Liver (tissue), 9 donors: ENCODE measurements around the gene CEMP1. TPM values are rescaled to one million over a fixed set of nuclear protein-coding genes. Genes with fewer than 3 reads are reported as not detected.

Source experiments
- DNase-seq: peaks from one replicate; pipeline ENCODE4 v3.0.0-alpha.2; 2017; ENCODE audit warnings: low spot score
- H3K27ac ChIP-seq, 2 donors: one replicate each; pipeline ENCODE4 v1.7.0; 2013; ENCODE audit warnings: inconsistent platforms in 2 of 2, low read length in 2 of 2, control low read depth in 1 of 2, low read depth in 1 of 2, mild to moderate bottlenecking in 1 of 2
- H3K27me3 ChIP-seq, 4 donors: one replicate each; pipeline versions ENCODE4 v1.6.1 to v1.7.0; 2013; ENCODE audit warnings: low read length in 3 of 4, inconsistent platforms in 1 of 4, mild to moderate bottlenecking in 1 of 4, moderate library complexity in 1 of 4; ENCODE audit not compliant: control insufficient read depth in 4 of 4, insufficient read depth in 4 of 4
- H3K36me3 ChIP-seq, 4 donors: one replicate each; pipeline versions ENCODE4 v1.6.1 to v1.7.0; 2013; ENCODE audit warnings: low read length in 3 of 4, mild to moderate bottlenecking in 3 of 4, low read depth in 1 of 4, moderate library complexity in 1 of 4; ENCODE audit not compliant: control insufficient read depth in 4 of 4, insufficient read depth in 3 of 4
- H3K4me1 ChIP-seq, 4 donors: one replicate each; pipeline versions ENCODE4 v1.6.1 to v1.7.0; 2013; ENCODE audit warnings: low read length in 3 of 4, mild to moderate bottlenecking in 3 of 4, moderate library complexity in 1 of 4; ENCODE audit not compliant: control insufficient read depth in 4 of 4, insufficient read depth in 4 of 4
- H3K4me3 ChIP-seq, 3 donors: one replicate each; pipeline versions ENCODE4 v1.6.1 to v1.7.0; 2013; ENCODE audit warnings: low read length in 3 of 3, control low read depth in 1 of 3, low read depth in 1 of 3, mild to moderate bottlenecking in 1 of 3
- H3K9ac ChIP-seq, 2 donors: one replicate each; pipeline ENCODE4 v1.7.0; 2013; ENCODE audit warnings: low read length in 2 of 2, mild to moderate bottlenecking in 2 of 2, moderate library complexity in 2 of 2, control low read depth in 1 of 2, low read depth in 1 of 2
- H3K9me3 ChIP-seq, 4 donors: one replicate each; pipeline versions ENCODE4 v1.6.1 to v1.7.0; 2013; ENCODE audit warnings: low read length in 3 of 4; ENCODE audit not compliant: control insufficient read depth in 4 of 4
- EGR1 ChIP-seq, 2 donors: IDR thresholded peaks; 2 replicates each; pipeline ENCODE4 v1.6.1; 2016 to 2018; ENCODE audit warnings: antibody characterized with exemption in 2 of 2, low read depth in 2 of 2
- FOXA1 ChIP-seq: IDR thresholded peaks from 2 replicates; pipeline ENCODE4 v1.6.1; 2016; ENCODE audit warnings: antibody characterized with exemption
- FOXA2 ChIP-seq: IDR thresholded peaks from 2 replicates; pipeline ENCODE4 v1.6.1; 2016; ENCODE audit warnings: antibody characterized with exemption
- GABPA ChIP-seq, 2 donors: IDR thresholded peaks in 1 of 2; conservative IDR thresholded peaks in 1 of 2; 2 replicates each; pipeline ENCODE4 v1.6.1; 2016; ENCODE audit warnings: antibody characterized with exemption in 2 of 2, mild to moderate bottlenecking in 1 of 2, moderate library complexity in 1 of 2
- HNF4A ChIP-seq, 2 donors: conservative IDR thresholded peaks; 2 replicates each; pipeline ENCODE4 v1.6.1; 2016; ENCODE audit warnings: antibody characterized with exemption in 2 of 2, mild to moderate bottlenecking in 2 of 2
- HNF4G ChIP-seq: IDR thresholded peaks from 2 replicates; pipeline ENCODE4 v1.6.1; 2016; ENCODE audit warnings: antibody characterized with exemption
- NR2F2 ChIP-seq: IDR thresholded peaks from 2 replicates; pipeline ENCODE4 v1.6.1; 2016; ENCODE audit warnings: antibody characterized with exemption
- RAD21 ChIP-seq, 2 donors: IDR thresholded peaks; 2 replicates each; pipeline ENCODE4 v1.6.1; 2016; ENCODE audit warnings: antibody characterized with exemption in 2 of 2, mild to moderate bottlenecking in 2 of 2
- RXRA ChIP-seq, 2 donors: IDR thresholded peaks; 2 replicates each; pipeline ENCODE4 v1.6.1; 2017 to 2018; ENCODE audit warnings: antibody characterized with exemption in 2 of 2, mild to moderate bottlenecking in 1 of 2
- SP1 ChIP-seq: IDR thresholded peaks from 2 replicates; pipeline ENCODE4 v1.6.1; 2018; ENCODE audit warnings: antibody characterized with exemption, mild to moderate bottlenecking
- TAF1 ChIP-seq: conservative IDR thresholded peaks from 2 replicates; pipeline ENCODE4 v1.6.1; 2016; ENCODE audit warnings: antibody characterized with exemption, mild to moderate bottlenecking
- WGBS: extraction: QIAGEN DNeasy Blood & Tissue Kit; methylation state at CpG from one replicate; pipeline ENCODE4 v1.1.7; 2013; 5-methylcytosine and 5-hydroxymethylcytosine counted together
- polyA plus RNA-seq, 2 donors: library from polyadenylated mRNA; stranded (reverse) in 1 of 2; unstranded in 1 of 2; fragments of 200-250 nt in 1 of 2; fragments of >200 nt in 1 of 2; fragmentation: Nextera tagmentation in 1 of 2; extraction: Ambion mirVana in 1 of 2; gene quantifications; one replicate each; pipeline versions ENCODE4 v1.2.1 to v1.2.3, GENCODE V29; 2013 to 2015
- total RNA-seq, 2 donors: library from RNA; depleted of rRNA; stranded (reverse); fragments of >200 nt; gene quantifications; one replicate each; pipeline ENCODE4 v1.2.3, GENCODE V29; 2014
- TF ChIP-seq, protein P1 (sequence below): IDR thresholded peaks from 2 replicates; pipeline ENCODE4 v1.6.1; 2016; ENCODE audit warnings: antibody characterized with exemption, mild to moderate bottlenecking
- TF ChIP-seq, protein P2 (sequence below): IDR thresholded peaks from 2 replicates; pipeline ENCODE4 v1.6.1; 2016; ENCODE audit warnings: antibody characterized with exemption
- TF ChIP-seq, protein P3 (sequence below): IDR thresholded peaks from 2 replicates; pipeline ENCODE4 v1.6.1; 2016; ENCODE audit warnings: antibody characterized with exemption
- TF ChIP-seq, protein P4 (sequence below): fragments of 150-350 bp; IDR thresholded peaks from 2 replicates; pipeline ENCODE4 v1.5.1; 2017; ENCODE audit warnings: improper control_type of control experiment, low read depth, low read length; ENCODE audit not compliant: missing input control
- TF ChIP-seq, protein P5 (sequence below): IDR thresholded peaks from 2 replicates; pipeline ENCODE4 v1.6.1; 2016; ENCODE audit warnings: antibody characterized with exemption
- donor health status: healthy.
- donor health status: healthy.
- donor health status: healthy.
- donor health status: healthy.
- donor health status: healthy.

Gene CEMP1
- total and polyA plus RNA-seq, 4 donors, result 0.06 to 1.6 (median 0.20) TPM

DNA sequence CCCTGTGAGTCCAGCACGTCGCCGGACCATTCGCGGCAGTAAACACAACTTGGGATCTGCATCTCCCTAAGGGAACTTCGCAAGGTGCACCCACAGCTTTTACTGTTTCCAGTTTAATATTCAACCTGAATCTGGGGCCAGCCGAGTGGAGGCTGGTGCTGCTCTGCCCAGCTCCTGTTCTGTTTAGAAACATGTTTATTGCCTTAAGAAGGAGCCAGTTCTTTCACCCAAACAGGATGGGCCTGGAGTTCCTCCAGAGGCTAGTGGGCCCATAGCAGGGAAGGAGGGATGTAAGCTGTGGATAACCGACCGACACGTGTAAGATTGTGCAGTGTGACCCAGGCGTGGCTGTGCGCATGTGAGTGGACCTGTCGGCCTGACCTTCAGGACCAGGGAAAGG, 38.9 kb downstream of the CEMP1 start:
- H3K9me3 ChIP-seq, result no peaks in the 10 kb centered on the region
- H3K36me3 ChIP-seq, result peaks cover 0 to 12% (median under 1%) of the 10 kb centered on the region in 4 donors
- no peaks in the 10 kb centered on the region for H3K27me3 ChIP-seq
- WGBS, result 74% methylated on average over 13 of the region's 13 CpGs
- H3K4me1 ChIP-seq, result peaks cover 2 to 13% (median 6%) of the 10 kb centered on the region in 4 donors
- TF ChIP-seq FOXA1 (no peak), HNF4G (no peak), SP1 (no peak), FOXA2 (no peak), HNF4A (conservative IDR thresholded peaks at IDR 0.05) (no peak), RXRA (IDR thresholded peaks at IDR 0.05) (no peak), NR2F2 (no peak), GABPA (IDR thresholded peaks at IDR 0.05 in 1 of 2, conservative IDR thresholded peaks at IDR 0.05 in 1 of 2) (no peak), EGR1 (IDR thresholded peaks at IDR 0.05; ENCODE audit: low read depth in 2 of 2) (no peak), RAD21 (IDR thresholded peaks at IDR 0.05) (no peak)
- TF ChIP-seq, protein P1, sequence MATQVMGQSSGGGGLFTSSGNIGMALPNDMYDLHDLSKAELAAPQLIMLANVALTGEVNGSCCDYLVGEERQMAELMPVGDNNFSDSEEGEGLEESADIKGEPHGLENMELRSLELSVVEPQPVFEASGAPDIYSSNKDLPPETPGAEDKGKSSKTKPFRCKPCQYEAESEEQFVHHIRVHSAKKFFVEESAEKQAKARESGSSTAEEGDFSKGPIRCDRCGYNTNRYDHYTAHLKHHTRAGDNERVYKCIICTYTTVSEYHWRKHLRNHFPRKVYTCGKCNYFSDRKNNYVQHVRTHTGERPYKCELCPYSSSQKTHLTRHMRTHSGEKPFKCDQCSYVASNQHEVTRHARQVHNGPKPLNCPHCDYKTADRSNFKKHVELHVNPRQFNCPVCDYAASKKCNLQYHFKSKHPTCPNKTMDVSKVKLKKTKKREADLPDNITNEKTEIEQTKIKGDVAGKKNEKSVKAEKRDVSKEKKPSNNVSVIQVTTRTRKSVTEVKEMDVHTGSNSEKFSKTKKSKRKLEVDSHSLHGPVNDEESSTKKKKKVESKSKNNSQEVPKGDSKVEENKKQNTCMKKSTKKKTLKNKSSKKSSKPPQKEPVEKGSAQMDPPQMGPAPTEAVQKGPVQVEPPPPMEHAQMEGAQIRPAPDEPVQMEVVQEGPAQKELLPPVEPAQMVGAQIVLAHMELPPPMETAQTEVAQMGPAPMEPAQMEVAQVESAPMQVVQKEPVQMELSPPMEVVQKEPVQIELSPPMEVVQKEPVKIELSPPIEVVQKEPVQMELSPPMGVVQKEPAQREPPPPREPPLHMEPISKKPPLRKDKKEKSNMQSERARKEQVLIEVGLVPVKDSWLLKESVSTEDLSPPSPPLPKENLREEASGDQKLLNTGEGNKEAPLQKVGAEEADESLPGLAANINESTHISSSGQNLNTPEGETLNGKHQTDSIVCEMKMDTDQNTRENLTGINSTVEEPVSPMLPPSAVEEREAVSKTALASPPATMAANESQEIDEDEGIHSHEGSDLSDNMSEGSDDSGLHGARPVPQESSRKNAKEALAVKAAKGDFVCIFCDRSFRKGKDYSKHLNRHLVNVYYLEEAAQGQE, result no peak
- TF ChIP-seq, protein P2, sequence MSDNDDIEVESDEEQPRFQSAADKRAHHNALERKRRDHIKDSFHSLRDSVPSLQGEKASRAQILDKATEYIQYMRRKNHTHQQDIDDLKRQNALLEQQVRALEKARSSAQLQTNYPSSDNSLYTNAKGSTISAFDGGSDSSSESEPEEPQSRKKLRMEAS, result no peak
- TF ChIP-seq, protein P3, sequence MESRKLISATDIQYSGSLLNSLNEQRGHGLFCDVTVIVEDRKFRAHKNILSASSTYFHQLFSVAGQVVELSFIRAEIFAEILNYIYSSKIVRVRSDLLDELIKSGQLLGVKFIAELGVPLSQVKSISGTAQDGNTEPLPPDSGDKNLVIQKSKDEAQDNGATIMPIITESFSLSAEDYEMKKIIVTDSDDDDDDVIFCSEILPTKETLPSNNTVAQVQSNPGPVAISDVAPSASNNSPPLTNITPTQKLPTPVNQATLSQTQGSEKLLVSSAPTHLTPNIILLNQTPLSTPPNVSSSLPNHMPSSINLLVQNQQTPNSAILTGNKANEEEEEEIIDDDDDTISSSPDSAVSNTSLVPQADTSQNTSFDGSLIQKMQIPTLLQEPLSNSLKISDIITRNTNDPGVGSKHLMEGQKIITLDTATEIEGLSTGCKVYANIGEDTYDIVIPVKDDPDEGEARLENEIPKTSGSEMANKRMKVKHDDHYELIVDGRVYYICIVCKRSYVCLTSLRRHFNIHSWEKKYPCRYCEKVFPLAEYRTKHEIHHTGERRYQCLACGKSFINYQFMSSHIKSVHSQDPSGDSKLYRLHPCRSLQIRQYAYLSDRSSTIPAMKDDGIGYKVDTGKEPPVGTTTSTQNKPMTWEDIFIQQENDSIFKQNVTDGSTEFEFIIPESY, result no peak
- no peak overlapping the region for H3K27ac ChIP-seq
- DNase-seq, result no peak
- H3K4me3 ChIP-seq, result no peak overlapping the region
- no peak overlapping the region for H3K9ac ChIP-seq

DNA sequence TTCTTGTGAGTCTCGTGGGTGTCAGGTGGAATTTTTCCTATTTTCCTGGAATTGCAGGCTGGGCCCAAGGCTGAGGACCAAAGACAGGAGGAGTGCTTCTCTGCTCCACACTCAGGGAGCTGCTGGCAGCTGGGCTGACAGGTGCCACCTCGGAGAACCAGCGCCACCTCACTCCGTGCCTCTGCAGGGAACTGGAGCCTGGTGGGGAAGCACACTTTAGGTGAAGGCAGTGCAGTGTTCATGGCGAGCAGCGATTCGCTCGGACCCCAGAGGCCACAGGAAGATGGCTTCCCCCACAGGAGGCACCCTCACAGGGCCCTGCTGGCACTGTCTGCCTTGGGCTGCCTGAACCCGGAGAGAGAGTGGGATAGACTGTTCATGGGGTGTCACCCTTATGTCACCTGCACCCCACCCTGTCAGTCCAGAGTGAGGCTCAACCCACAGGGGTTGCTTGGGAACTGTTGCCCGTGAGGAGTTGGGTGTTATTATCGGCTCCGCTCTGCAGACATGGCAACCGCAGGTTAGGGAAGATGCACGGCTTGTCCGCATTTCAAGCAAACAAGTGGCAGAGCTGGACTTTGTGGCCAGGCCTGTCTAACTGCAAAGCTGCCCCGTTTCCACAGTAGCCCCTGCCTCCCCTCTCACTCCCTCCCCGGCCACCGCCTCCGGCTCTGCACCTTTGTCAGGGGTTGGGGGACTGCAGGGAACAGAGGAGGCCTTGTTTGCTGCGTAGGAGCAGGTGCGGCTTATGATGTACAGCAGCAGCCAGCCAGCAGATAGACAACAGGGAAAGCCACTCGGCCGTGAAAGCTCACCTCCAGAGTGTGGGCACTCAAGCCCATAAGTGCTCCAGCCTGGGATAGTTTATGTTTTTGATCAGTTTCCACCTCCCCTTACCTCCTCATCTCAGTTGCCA, 40.8 kb downstream of the CEMP1 start:
- 94% methylated on average over 23 of the region's 23 CpGs for WGBS
- Histone ChIP-seq H3K4me3 (no peak overlapping the region), H3K9ac (no peak overlapping the region), H3K9me3 (no peaks in the 10 kb centered on the region), H3K36me3 (peaks cover 0 to 4% (median under 1%) of the 10 kb centered on the region in 4 donors), H3K27me3 (no peaks in the 10 kb centered on the region), H3K4me1 (peaks cover 5 to 14% (median 9%) of the 10 kb centered on the region in 4 donors), H3K27ac (no peak overlapping the region)
- TF ChIP-seq EGR1 (IDR thresholded peaks at IDR 0.05; ENCODE audit: low read depth in 2 of 2) (no peak), RAD21 (IDR thresholded peaks at IDR 0.05) (no peak), RXRA (IDR thresholded peaks at IDR 0.05) (no peak), HNF4A (conservative IDR thresholded peaks at IDR 0.05) (no peak), NR2F2 (no peak), TAF1 (no peak), FOXA2 (no peak), FOXA1 (no peak), SP1 (no peak)
- TF ChIP-seq, protein P4, sequence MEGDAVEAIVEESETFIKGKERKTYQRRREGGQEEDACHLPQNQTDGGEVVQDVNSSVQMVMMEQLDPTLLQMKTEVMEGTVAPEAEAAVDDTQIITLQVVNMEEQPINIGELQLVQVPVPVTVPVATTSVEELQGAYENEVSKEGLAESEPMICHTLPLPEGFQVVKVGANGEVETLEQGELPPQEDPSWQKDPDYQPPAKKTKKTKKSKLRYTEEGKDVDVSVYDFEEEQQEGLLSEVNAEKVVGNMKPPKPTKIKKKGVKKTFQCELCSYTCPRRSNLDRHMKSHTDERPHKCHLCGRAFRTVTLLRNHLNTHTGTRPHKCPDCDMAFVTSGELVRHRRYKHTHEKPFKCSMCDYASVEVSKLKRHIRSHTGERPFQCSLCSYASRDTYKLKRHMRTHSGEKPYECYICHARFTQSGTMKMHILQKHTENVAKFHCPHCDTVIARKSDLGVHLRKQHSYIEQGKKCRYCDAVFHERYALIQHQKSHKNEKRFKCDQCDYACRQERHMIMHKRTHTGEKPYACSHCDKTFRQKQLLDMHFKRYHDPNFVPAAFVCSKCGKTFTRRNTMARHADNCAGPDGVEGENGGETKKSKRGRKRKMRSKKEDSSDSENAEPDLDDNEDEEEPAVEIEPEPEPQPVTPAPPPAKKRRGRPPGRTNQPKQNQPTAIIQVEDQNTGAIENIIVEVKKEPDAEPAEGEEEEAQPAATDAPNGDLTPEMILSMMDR, result no peak
- TF ChIP-seq, protein P5, sequence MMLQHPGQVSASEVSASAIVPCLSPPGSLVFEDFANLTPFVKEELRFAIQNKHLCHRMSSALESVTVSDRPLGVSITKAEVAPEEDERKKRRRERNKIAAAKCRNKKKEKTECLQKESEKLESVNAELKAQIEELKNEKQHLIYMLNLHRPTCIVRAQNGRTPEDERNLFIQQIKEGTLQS, result no peak
- no peak for DNase-seq
